HG03025 (cell line): ENCODE measurements around the gene ALG11.
"Not testable (repeated sequence)": the region's sequence is repeated elsewhere in the genome, so short reads cannot be mapped to it uniquely, and the experiment has no call there.

ENCODE experiments used
- ATAC-seq: cut with Tn5 transposase; IDR thresholded peaks from one replicate; pipeline ENCODE4 v1.9.1; 2021; ENCODE audit warnings: mild to moderate bottlenecking, moderate library complexity; ENCODE audit not compliant: unreplicated experiment, low FRiP score

ALG11 gene

DNA sequence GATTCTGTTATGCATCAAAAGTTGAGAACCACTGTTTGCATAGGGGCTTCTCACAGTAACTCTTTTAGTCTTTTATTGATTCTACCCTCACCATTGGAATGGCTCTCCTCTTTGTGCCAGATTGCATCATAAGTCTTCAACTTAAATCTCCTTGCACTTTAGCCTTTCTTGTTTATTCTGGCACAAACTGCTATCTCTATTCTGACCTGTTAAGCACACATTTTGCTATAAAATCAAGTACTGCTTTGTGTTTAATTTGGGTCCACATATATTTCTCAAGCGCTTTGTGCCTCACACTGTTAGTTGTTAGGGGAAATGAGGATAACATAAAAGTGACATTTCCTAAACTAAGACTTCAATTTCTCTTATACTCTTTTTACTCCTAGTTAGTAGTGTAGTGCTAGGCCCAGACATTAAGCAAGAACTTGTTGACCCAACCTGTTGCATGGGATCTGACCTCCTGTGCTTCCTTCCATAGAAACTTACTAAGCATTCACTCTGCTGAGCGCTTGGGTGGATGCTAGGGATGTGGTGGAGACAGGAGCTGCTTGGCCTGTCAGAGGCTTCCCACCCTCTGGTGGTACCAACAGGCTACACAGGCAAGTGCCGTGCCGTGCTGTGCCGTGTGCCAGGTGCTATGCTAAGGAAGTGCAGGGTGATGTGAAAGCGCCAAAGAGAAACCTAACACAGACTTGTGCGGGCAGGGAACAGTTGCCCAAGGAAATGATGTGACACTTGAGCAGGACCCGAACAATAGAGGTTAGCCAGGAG lies 13.5 kb downstream of the ALG11 start:
- ATAC-seq = no peak

DNA sequence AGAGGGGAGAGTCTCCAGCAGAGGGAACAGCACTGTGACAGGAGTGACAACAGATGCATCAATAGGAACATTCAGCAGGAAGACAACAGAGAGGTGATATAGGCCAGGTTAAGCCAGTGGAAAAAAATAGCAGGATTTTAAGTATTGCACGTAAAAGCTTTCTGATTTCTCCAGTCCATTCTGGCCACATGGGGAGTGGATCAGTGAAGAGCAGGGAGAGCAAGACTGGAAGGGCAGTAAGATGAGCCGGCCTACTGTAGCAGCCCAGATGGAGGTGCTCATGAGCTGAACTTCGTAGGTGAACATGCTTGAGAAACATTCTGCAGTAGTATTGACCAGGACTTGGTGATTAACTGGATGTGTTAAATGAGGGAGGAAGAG lies 14.0 kb downstream of the ALG11 start:
- no peak for ATAC-seq

DNA sequence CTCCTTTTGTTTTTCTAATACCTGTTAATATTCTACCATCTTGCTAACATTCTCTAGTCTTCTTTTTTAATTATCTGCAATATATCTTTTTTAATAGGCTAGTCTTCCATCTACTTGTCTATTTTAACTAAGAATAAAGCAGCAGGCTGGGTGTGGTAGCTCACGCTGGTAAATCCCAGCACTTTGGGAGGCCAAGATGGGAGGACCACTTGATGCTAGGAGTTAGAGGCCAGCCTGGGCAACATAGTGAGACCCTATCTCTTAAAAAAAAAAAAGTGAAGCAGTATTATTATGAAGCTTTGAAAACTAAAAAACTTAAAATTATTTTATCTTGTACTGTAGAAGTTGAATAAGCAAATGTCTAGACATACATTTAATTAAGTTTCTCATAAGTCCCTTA lies 15.6 kb downstream of the ALG11 start:
- no peak for ATAC-seq

DNA sequence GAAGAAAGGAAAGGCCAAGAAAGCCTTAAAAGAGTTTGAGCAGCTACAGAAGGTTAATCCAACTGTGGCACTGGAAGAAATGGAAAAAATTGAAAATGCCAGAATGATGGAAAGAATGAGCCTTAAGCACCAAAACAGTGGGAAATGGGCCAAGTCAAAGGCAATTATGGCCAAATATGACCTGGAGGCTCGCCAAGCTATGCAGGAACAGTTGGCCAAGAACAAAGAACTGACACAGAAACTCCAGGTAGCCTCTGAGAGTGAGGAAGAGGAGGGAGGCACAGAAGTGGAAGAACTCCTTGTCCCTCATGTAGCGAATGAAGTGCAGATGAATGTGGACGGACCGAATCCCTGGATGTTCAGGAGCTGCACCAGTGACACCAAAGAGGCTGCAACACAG lies 17.4 kb downstream of the ALG11 start:
- ATAC-seq = no peak

DNA sequence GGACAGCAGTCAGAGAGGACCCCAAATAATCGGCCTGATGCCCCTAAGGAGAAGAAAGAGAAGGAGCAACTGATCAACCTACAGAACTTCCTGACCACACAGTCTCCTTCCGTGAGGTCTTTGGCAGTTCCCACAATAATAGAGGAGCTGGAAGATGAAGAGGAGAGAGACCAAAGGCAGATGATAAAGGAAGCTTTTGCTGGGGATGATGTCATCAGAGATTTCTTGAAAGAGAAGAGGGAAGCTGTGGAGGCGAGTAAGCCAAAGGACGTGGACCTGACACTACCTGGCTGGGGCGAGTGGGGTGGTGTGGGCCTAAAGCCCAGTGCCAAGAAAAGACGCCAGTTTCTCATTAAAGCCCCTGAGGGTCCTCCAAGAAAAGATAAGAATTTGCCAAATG lies 18.2 kb downstream of the ALG11 start:
- not testable (repeated sequence) for ATAC-seq

DNA sequence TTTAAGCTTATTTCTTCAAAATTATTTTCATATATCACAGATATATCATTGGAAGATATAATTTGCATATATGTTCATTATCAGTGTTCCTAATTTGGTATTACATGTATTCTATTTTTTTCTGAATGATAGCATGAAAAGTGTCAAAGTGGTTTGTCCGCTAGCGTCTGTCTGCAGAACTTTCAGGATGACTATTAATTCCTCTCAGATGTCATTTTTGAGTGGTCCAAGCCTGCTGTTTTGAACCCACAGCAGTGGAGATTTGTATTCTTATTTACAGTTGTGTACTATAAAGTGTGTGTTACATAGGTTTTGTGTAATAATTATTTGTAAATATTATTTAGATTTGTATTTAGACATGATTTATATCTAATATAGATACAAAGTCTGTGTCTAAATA lies 20.8 kb downstream of the ALG11 start:
- ATAC-seq = no peak

DNA sequence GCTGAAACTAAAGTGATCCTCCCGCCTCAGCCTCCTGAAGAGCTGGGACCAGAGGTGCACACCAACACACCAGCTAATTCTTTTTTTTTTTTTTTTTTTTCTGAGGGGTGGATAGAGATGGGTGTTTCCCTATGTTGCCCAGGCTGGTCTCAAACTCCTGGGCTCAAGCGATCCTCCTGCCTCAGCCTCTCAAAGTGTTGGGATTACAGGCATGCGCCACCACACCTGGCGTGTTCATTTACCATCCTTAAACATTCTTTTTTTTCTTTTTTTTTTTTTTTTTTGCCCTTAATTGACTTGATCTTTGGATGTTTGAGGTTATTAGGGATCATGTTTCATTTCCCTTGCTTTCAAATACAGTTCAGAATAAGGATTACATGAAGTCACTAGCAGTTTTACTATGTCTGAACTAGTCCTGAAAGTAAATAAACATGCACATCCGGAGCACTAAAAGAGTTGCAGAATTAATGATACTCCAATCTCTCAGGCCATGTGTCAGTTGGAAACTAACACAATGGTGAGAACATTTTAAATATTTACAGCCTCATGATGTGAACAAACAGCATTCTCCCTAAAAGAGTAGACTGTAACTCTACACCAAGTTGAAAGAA lies 22.5 kb downstream of the ALG11 start:
- ATAC-seq = no peak

DNA sequence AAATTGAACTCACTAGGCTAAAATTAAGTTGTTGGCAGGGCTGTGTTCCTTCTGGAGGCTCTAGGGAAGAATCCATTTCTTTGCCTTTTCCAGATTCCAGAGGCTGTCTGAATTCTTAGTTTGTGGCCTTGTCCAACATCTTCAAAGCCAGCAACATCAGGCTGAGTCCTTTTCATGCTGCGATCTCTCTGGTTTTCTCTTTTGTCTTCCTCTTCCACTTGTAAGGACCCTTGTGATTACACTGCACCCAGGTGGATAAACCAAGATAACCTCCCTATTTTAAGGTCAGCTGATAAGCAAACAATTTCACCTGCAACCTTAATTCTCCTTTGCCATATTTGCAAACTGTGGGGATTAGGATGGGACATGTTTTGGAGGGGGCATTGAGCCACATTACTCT lies 23.8 kb downstream of the ALG11 start:
- no peak for ATAC-seq

DNA sequence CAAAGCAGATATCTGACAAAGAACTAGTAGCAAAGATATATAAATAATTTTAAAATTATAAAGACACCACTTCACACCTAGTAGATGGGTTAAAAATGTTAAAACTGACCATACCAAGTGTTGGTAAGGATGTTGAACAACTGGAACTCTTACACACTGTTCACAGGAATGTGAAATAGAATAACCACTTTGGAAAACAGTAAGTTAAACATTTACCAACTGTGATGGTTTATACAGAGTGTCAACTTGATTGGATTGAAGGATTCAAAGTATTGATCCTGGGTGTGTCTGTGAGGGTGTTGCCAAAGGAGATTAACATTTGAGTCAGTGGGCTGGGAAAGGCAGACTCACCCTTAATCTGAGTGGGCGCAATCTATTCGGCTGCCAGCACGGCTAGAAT lies 31.5 kb downstream of the ALG11 start:
- ATAC-seq = no peak

DNA sequence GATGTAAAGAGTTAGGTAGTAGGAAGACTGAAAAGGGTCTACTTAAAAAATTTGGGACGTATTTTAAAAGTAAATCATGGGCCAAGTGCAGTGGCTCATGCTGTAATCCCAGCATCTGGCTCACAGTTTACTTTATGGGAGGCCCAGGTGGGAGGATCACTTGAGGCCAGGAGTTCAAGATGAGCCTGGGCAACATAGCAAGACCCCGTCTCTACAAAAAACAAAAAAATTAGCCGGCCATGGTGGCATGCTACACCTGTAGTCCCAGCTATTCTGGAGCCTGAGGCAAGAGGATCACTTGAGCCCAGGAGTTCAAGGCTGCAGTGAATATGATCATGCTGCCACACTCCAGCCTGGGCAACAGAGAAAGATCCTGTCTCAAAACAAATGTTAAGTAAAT lies 35.3 kb downstream of the ALG11 start:
- no peak for ATAC-seq

DNA sequence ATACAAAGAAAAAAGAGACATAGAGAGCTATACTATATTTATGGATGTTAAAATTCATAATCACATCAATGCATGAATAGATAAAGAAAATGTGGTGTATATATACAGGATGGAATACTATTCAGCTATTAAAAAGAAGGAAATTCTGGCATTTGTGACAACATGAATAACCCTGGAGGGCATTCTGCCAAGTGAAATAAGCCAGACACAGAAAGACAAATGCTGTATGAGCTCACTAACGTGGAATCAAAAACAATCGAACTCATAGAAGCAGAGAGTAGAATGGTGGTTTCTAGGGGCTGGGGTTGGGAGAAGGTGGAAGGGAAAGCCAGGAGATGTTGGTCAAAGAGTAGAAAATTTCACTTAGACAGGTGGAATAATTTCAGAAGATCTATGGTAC lies 36.3 kb downstream of the ALG11 start:
- ATAC-seq = no peak

DNA sequence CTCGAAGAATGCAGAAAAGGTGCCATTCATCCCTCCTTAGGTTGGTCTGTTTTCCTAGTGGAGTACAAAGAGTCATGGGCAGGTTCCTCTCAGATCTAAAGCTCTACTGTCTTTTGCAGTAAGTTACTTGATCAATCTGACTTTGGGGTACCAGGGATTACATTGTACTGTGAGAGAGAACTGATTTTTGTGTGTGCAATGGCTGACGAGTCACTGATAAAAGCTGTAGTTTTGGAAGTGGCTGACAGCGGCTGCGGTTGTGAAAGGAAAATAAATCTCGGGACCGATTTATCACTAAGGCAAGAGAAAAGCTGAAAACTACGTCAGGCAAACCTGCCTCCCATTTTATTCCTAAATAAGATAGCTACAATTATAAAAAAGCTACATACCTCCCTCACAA lies 39.2 kb downstream of the ALG11 start:
- no peak for ATAC-seq

DNA sequence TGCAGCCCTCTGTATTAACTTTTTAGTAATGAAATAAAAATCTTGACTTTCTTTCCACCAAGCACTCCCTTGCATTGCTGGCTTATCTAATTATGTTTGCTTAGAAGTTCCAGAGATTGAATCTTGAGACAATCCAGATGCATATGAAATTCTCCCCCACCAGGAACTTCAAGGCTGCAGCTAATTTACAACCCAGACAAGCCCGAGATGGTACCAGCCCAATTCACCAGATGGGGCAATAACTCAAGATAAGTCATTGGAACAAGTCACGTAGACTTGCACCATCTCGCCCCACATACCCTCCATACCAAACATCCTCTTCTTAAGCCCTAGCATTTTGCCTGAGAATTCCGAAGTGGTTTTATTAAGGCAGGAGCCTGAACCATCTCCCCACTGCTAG lies 41.3 kb downstream of the ALG11 start:
- ATAC-seq = no peak

DNA sequence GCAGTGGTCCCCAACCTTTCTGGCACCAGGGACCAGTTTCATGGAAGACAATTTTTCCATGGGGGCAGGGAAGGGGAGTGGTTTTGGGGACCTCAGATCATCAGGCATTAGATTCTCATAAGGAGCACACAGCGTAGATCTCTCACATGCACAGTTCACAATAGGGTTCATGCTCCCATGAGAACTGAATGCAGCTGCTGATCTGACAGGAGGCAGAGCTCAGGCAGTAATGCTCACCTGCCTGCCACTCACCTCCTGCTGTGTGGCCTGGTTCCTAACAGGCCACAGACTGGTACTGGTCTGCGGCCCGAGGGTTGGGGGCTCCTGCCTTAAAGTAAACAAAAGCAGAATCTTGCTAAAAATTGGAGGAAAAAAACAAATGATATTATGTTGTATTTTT lies 48.9 kb downstream of the ALG11 start:
- not testable (repeated sequence) for ATAC-seq

DNA sequence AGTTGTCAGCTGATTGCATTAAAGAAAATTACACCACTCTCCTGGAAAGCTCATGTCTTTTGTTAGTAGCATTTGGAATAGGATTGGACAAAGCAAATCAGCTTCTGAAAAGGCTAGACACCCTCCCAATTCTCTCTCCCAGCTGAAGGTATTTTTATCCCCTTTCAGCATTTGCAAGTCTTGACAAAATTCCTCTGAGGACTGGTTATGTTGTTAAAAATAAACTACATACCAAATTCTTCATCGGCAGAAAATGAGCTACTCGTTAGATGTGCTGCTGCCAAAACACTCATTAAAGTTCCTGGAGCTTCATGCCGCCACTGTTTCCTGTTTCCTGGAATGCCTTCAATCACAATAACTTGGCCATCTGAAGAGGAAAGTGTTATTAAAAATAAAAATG lies 49.4 kb downstream of the ALG11 start:
- ATAC-seq = no peak

DNA sequence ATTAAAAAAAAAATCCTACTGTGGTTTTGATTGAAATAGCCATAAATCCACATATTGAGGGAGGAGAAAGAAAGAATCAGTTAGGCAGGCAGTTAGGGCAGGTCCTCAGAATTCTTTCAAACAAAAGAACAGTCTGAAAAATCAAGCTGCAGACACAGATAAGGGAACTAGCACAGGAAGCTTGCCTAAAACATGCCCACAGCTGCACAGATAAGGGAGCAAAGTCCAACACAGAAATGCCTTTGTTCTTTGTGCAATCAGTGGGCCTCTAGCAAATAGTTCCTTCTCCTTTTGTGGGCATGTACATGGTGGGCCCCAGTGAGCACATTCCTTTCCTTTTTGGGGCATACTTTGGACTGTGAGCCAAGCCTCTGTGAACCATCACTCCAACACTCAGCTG lies 55.0 kb downstream of the ALG11 start:
- ATAC-seq = no peak

DNA sequence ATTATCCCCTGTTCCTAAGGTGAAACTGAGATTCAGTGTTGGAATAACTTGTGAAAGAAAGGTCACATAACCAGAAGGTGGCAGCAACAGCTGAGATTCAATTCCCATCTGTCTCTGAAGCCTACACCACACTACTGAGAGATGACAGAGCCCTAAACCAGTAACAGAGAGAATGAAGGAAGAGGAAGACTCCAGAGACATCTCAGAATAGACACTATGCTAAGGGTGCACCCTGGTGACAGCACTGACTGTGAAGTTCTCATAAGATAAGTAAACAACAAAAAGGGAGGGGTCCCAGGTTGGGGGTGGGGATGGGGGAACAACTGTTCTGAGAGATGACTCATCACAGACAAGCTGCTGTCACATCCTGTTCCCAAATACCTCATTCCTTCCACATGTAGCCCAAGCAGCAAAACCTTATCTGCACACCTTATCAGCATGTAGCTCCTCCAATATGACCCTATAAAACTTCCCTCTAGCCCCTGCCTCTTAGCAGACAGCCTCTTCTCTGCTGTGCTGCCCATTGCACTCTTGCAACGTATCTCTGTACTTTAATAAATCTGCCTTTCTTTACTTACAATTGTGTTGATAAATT lies 58.8 kb downstream of the ALG11 start:
- no peak for ATAC-seq
